HepG2 (cell line): ENCODE results near the gene HRG. TPM values are rescaled to one million over a fixed set of nuclear protein-coding genes. Genes with fewer than 3 reads are reported as not detected.

Experiments used
- ATAC-seq: fragments of 200-7000 bp; cut with Tn5 transposase; 3 replicates; pipeline ENCODE4 v1.9.1; 2020; ENCODE audit warnings: mild to moderate bottlenecking, moderate library complexity
- BruUV-seq: library from RNA; stranded (reverse); fragments of 400-500 nt; replicated peaks from 2 replicates; lab custom pipeline; 2021; lab: Mats Ljungman, UMichigan
- CTCF ChIA-PET: fragments of 300-600 bp; formaldehyde crosslinking; extraction: SDS; loops from one replicate; lab custom pipeline; 2021; ENCODE audit warnings: low total read pairs, inconsistent platforms, low intra/inter-chr PET ratio; lab: Yijun Ruan, JAX
- POLR2A ChIA-PET: fragments of 350-600 bp; sonication (Branson Sonifier 250); formaldehyde crosslinking; loops from one replicate; lab custom pipeline; 2020; ENCODE audit warnings: antibody characterized with exemption, inconsistent platforms; lab: Yijun Ruan, JAX
- DNase-seq: peaks from one replicate; pipeline ENCODE4 v3.0.0-alpha.2; 2015; ENCODE audit warnings: low spot score
- FAIRE-seq: peaks from 3 replicates; lab custom pipeline; 2011; peaks lifted over from hg19 to GRCh38; lab: Jason Lieb, UNC
- H2AFZ ChIP-seq: one replicate; pipeline ENCODE4 v1.6.1; 2011; ENCODE audit warnings: low read length, inconsistent platforms
- H3K27ac ChIP-seq: fragments of 300-600 bp; 3 replicates; pipeline ENCODE4 v1.8.0; 2011; ENCODE audit warnings: mixed run types, mild to moderate bottlenecking, mixed read lengths, low read length, inconsistent platforms; ENCODE audit not compliant: insufficient read depth; ENCODE audit errors: extremely low read length
- H3K27me3 ChIP-seq, 2 experiments: fragments of 200-600 bp in 1 of 2; 2 replicates in 1 of 2; 3 replicates in 1 of 2; pipeline versions ENCODE4 v1.6.0 to v1.8.0; 2011; ENCODE audit warnings: low read length in 2 of 2, mild to moderate bottlenecking in 2 of 2, moderate library complexity in 2 of 2, inconsistent platforms in 1 of 2; ENCODE audit not compliant: insufficient read depth in 2 of 2, control insufficient read depth in 1 of 2
- H3K36me3 ChIP-seq, 2 experiments: fragments of 200-600 bp in 1 of 2; replicated peaks in 1 of 2; 2 replicates in 1 of 2; 3 replicates in 1 of 2; pipeline versions ENCODE4 v1.5.1 to v1.8.0; 2011; ENCODE audit warnings: low read length in 2 of 2, inconsistent platforms in 1 of 2; ENCODE audit not compliant: insufficient read depth in 2 of 2, control insufficient read depth in 1 of 2
- H3K4me1 ChIP-seq: 2 replicates; pipeline ENCODE4 v1.5.1; 2012; ENCODE audit warnings: low read length, inconsistent platforms; ENCODE audit not compliant: insufficient read depth
- H3K4me2 ChIP-seq: 2 replicates; pipeline ENCODE4 v1.6.0; 2011; ENCODE audit warnings: low read depth, low read length, inconsistent platforms
- H3K4me3 ChIP-seq, 3 experiments: fragments of 200-600 bp in 1 of 3; sonication (generic), shearing (Covaris generic) in 1 of 3; replicated peaks in 1 of 3; 2 replicates each; pipeline ENCODE4 v1.5.1; 2011 to 2016; ENCODE audit warnings: low read length in 3 of 3, inconsistent platforms in 2 of 3, low read depth in 2 of 3, mild to moderate bottlenecking in 2 of 3, control low read depth in 1 of 3, mixed read lengths in 1 of 3; ENCODE audit not compliant: insufficient read depth in 1 of 3
- H3K79me2 ChIP-seq: one replicate; pipeline ENCODE4 v1.6.1; 2011; ENCODE audit warnings: low read length, inconsistent platforms; ENCODE audit not compliant: insufficient read depth
- H3K9ac ChIP-seq: 2 replicates; pipeline ENCODE4 v1.6.0; 2011; ENCODE audit warnings: mild to moderate bottlenecking, low read depth, low read length, inconsistent platforms; ENCODE audit not compliant: insufficient read depth
- H3K9me3 ChIP-seq: 2 replicates; pipeline ENCODE4 v1.5.1; 2012; ENCODE audit warnings: mild to moderate bottlenecking, low read length
- H4K20me1 ChIP-seq: 2 replicates; pipeline ENCODE4 v1.6.0; 2011; ENCODE audit warnings: inconsistent platforms, mild to moderate bottlenecking, low read length, moderate library complexity; ENCODE audit not compliant: insufficient read depth
- ARHGAP35 ChIP-seq: sonication (generic); formaldehyde crosslinking; IDR thresholded peaks from 2 replicates; pipeline ENCODE4 v1.9.0; 2022; ENCODE audit warnings: mild to moderate bottlenecking, inconsistent platforms, moderate library complexity, missing genetic modification reagents, borderline replicate concordance
- BRD4 ChIP-seq: sonication (generic); formaldehyde crosslinking; IDR thresholded peaks from 2 replicates; pipeline ENCODE4 v1.4.0; 2020; ENCODE audit warnings: missing genetic modification reagents
- ESRRA ChIP-seq: sonication (generic); formaldehyde crosslinking; IDR thresholded peaks from 2 replicates; pipeline ENCODE4 v1.5.1; 2020; ENCODE audit warnings: mild to moderate bottlenecking, low read depth, missing genetic modification reagents
- EZH2 ChIP-seq: conservative IDR thresholded peaks from 2 replicates; pipeline ENCODE4 v1.6.1; 2012; ENCODE audit warnings: mild to moderate bottlenecking, low read depth, low read length, moderate library complexity
- FUBP1 ChIP-seq: sonication (generic); formaldehyde crosslinking; IDR thresholded peaks from 2 replicates; pipeline ENCODE4 v1.5.1; 2020; ENCODE audit warnings: missing genetic modification reagents, mild to moderate bottlenecking, borderline replicate concordance
- NFKB2 ChIP-seq: sonication (generic); formaldehyde crosslinking; IDR thresholded peaks from 2 replicates; pipeline ENCODE4 v1.4.0; 2020; ENCODE audit warnings: missing genetic modification reagents, borderline replicate concordance
- REL ChIP-seq: sonication (generic); formaldehyde crosslinking; conservative IDR thresholded peaks from 2 replicates; pipeline ENCODE4 v1.8.0; 2022; ENCODE audit warnings: mild to moderate bottlenecking, missing genetic modification reagents, moderate library complexity
- SAFB2 ChIP-seq: sonication (generic); formaldehyde crosslinking; IDR thresholded peaks from 2 replicates; pipeline ENCODE4 v1.5.1; 2020; ENCODE audit warnings: missing genetic modification reagents, low read depth, mild to moderate bottlenecking, borderline replicate concordance
- SMAD1 ChIP-seq: sonication (generic); formaldehyde crosslinking; IDR thresholded peaks from 2 replicates; pipeline ENCODE4 v1.4.0; 2020; ENCODE audit warnings: missing genetic modification reagents, low read depth, mild to moderate bottlenecking, borderline replicate concordance
- SP5 ChIP-seq: IDR thresholded peaks from 2 replicates; pipeline ENCODE4 v1.6.1; 2016; ENCODE audit warnings: low read depth, borderline replicate concordance
- TRIM22 ChIP-seq: fragments of 450-650 bp; IDR thresholded peaks from 2 replicates; pipeline ENCODE4 v1.6.1; 2017
- ZBTB1 ChIP-seq: sonication (generic); formaldehyde crosslinking; IDR thresholded peaks from 2 replicates; pipeline ENCODE4 v1.4.0; 2020; ENCODE audit warnings: missing genetic modification reagents, borderline replicate concordance
- ZFP90 ChIP-seq: sonication (generic); formaldehyde crosslinking; IDR thresholded peaks from 2 replicates; pipeline ENCODE4 v1.8.0; 2022; ENCODE audit warnings: missing genetic modification reagents, mild to moderate bottlenecking, inconsistent platforms, borderline replicate concordance
- ZNF503 ChIP-seq: sonication (generic); formaldehyde crosslinking; IDR thresholded peaks from 2 replicates; pipeline ENCODE4 v1.4.0; 2020; ENCODE audit warnings: missing genetic modification reagents
- ZNF672 ChIP-seq: sonication (generic); formaldehyde crosslinking; IDR thresholded peaks from 2 replicates; pipeline ENCODE4 v1.8.1; 2022; ENCODE audit warnings: missing genetic modification reagents
- WGBS: methylation state at CpG from one replicate; pipeline ENCODE4 v1.1.6; 2017; ENCODE audit warnings: low lambda C conversion rate; 5-methylcytosine and 5-hydroxymethylcytosine counted together
- in situ Hi-C: cut with HindIII; loops from 2 replicates; pipeline ENCODE4 v1.10.0; 2017; ENCODE audit warnings: low pct_unique_long_range_greater_than_20kb; ENCODE audit not compliant: extremely low pct_ligation_motif_present
- intact Hi-C: fragments of 100-400 bp; cut with micrococcal nuclease; formaldehyde crosslinking; loops from one replicate; pipeline ENCODE4 v1.10.0; 2022; ENCODE audit not compliant: unreplicated experiment
- polyA plus RNA-seq, 8 experiments: library from polyadenylated mRNA; depleted of rRNA in 3 of 8; stranded (reverse) in 7 of 8; unstranded in 1 of 8; fragments of >200 nt; fragmentation: Illumina TruSeq in 4 of 8; extraction: Trizol in 4 of 8; gene quantifications; 2 replicates each; pipeline versions ENCODE4 v1.2.1 to v1.2.3, GENCODE V29; 2011 to 2016; ENCODE audit warnings: low read depth in 4 of 8, missing spikeins in 1 of 8, mixed read lengths in 1 of 8; ENCODE audit not compliant: insufficient read depth in 1 of 8
- total RNA-seq, 5 experiments: library from RNA; depleted of rRNA; stranded (reverse); fragments of >200 nt; fragmentation: Illumina TruSeq; extraction: Trizol; gene quantifications; 2 replicates each; pipeline ENCODE4 v1.2.3, GENCODE V29; 2016; ENCODE audit warnings: low read depth in 1 of 5

The HRG gene
- total and polyA plus RNA-seq, 2 of the 13 experiments (the other 11 are each of a cell fraction or from before 2014, with no cell fraction given), result 0.09 to 0.11 TPM

- TF ChIP-seq TRIM22, result no peak
- no peak for TF ChIP-seq BRD4 (CRISPR knock-in tag)
- TF ChIP-seq ZFP90 (CRISPR knock-in tag), result no peak
- peak; percentile 27; the same call in 1 of the 2 replicates for TF ChIP-seq ARHGAP35 (CRISPR knock-in tag)
- TF ChIP-seq NFKB2, result peak; percentile 58; the same call in 1 of the 2 replicates
- TF ChIP-seq ZBTB1 (CRISPR knock-in tag), result no peak
- TF ChIP-seq EZH2, result no peak
Observed at GRCh38 chr3:186617036-186617946, 48.5 kb upstream of the HRG start (continued).

- FAIRE-seq (no peak), DNase-seq (no peak), ATAC-seq (no peak)
- ChIA-PET CTCF (interaction anchor here (1.8 kb wide), 1 partner anchor 29 kb away, joined by 15 read pairs; no protein-coding TSS in a partner anchor), POLR2A (interaction anchor here (1.2 to 27.1 kb wide), 4 partner anchors 11 to 65 kb away, joined by 3 to 854 read pairs (median 4); partner anchors contain the start of gene TBCCD1)
- H3K36me3 ChIP-seq, result peaks cover 17 to 47% of the 10 kb centered on the region in 2 experiments
- 95% methylated on average over 8 of the region's 8 CpGs for WGBS
- intact Hi-C loops (no loop called here), in situ Hi-C loops (loop anchor here (10.0 kb wide), 1 partner anchor 136 kb away; no protein-coding TSS in a partner anchor)
- H3K9ac ChIP-seq, result no peak overlapping the region
- H3K4me2 ChIP-seq, result no peak overlapping the region
- H3K27ac ChIP-seq, result no peak overlapping the region
- H2AFZ ChIP-seq, result no peak overlapping the region
- peaks cover 65% of the 10 kb centered on the region for H4K20me1 ChIP-seq
- H3K79me2 ChIP-seq, result peaks cover 13% of the 10 kb centered on the region
- no peaks in the 10 kb centered on the region for H3K9me3 ChIP-seq
- BruUV-seq, result no TSS peak
- H3K27me3 ChIP-seq, result no peaks in the 10 kb centered on the region; a peak in 1 of 5 replicates
- no peak overlapping the region for H3K4me3 ChIP-seq
- H3K4me1 ChIP-seq, result peaks cover 43% of the 10 kb centered on the region
- peak; percentile 55; the same call in 1 of the 2 replicates for TF ChIP-seq REL (CRISPR knock-in tag)
- TF ChIP-seq SP5 (CRISPR knock-in tag), result no peak; the same call in 1 of the 2 replicates
- TF ChIP-seq FUBP1 (CRISPR knock-in tag), result peak; percentile 14; the same call in 1 of the 2 replicates
- 0 out of 2 replicates have a peak, but pooled peaks have one; percentile 40 for TF ChIP-seq ESRRA (CRISPR knock-in tag)
- peak; percentile 43; the same call in 1 of the 2 replicates for TF ChIP-seq SAFB2 (CRISPR knock-in tag)
- no peak for TF ChIP-seq SMAD1 (CRISPR knock-in tag)
- 0 out of 2 replicates have a peak, but pooled peaks have one; percentile 37 for TF ChIP-seq ZNF672 (CRISPR knock-in tag)
- TF ChIP-seq ZNF503 (CRISPR knock-in tag), result 0 out of 2 replicates have a peak, but pooled peaks have one; percentile 1
Observed at GRCh38 chr3:186618318-186618938, 47.4 kb upstream of the HRG start.
